Nephron (organoid): ENCODE measurements around the gene TMPRSS4.

Experiments
- H3K27ac Mint-ChIP-seq, 3 experiments: 2 replicates each; pipeline ENCODE4 v1.8.0; 2020; ENCODE audit warnings: mixed read lengths in 3 of 3, mild to moderate bottlenecking in 2 of 3, moderate library complexity in 1 of 3
- H3K27me3 Mint-ChIP-seq: 2 replicates; pipeline ENCODE4 v1.8.0; 2021; ENCODE audit warnings: low read depth, mild to moderate bottlenecking, moderate library complexity, mixed read lengths
- H3K36me3 Mint-ChIP-seq: 2 replicates; pipeline ENCODE4 v1.8.0; 2020; ENCODE audit warnings: low read depth, mixed read lengths
- H3K4me1 Mint-ChIP-seq: 2 replicates; pipeline ENCODE4 v1.8.0; 2020; ENCODE audit warnings: mixed read lengths
- H3K4me3 Mint-ChIP-seq, 3 experiments: 2 replicates each; pipeline ENCODE4 v1.8.0; 2020; ENCODE audit warnings: mild to moderate bottlenecking in 3 of 3, mixed read lengths in 3 of 3, moderate library complexity in 2 of 3
- H3K9me3 Mint-ChIP-seq: 2 replicates; pipeline ENCODE4 v1.8.0; 2020; ENCODE audit warnings: mixed read lengths
- TF ChIP-seq, protein P1 (sequence below), 3 experiments: fragments of 200-600 bp; sonication (generic); IDR thresholded peaks; one replicate each; pipeline ENCODE4 v1.5.0; 2021; ENCODE audit warnings: antibody characterized with exemption in 3 of 3; ENCODE audit not compliant: unreplicated experiment in 3 of 3

Gene TMPRSS4

DNA sequence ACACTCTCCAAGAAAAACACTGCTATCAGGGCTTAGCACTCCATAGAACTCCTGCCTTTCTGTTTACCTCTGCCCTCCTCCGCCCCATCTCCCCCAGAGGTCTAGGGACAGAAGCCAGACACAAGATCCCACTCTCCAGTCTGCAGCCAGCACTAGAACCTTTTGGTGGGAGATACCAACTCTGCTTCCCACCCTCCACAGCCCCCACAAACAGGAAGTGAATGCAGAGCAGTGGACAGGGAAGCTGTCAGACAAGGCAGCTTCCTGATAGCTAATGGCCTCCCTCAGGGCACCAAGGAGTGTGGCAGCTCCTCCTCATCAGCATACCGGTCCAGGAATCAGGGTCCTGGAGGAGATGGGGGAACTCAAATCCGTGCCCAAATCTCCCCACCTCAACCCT, 70.6 kb downstream of the TMPRSS4 start:
- Mint-ChIP-seq H3K27me3 (peaks cover 85% of the 10 kb centered on the region), H3K9me3 (no peaks in the 10 kb centered on the region), H3K4me1 (peaks cover 35% of the 10 kb centered on the region), H3K27ac (peak overlapping the region in 2 of 3 experiments; percentile 74 to 90), H3K36me3 (no peaks in the 10 kb centered on the region), H3K4me3 (peak overlapping the region; percentile 56 to 78 (median 76))
- TF ChIP-seq, protein P1, sequence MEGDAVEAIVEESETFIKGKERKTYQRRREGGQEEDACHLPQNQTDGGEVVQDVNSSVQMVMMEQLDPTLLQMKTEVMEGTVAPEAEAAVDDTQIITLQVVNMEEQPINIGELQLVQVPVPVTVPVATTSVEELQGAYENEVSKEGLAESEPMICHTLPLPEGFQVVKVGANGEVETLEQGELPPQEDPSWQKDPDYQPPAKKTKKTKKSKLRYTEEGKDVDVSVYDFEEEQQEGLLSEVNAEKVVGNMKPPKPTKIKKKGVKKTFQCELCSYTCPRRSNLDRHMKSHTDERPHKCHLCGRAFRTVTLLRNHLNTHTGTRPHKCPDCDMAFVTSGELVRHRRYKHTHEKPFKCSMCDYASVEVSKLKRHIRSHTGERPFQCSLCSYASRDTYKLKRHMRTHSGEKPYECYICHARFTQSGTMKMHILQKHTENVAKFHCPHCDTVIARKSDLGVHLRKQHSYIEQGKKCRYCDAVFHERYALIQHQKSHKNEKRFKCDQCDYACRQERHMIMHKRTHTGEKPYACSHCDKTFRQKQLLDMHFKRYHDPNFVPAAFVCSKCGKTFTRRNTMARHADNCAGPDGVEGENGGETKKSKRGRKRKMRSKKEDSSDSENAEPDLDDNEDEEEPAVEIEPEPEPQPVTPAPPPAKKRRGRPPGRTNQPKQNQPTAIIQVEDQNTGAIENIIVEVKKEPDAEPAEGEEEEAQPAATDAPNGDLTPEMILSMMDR (IDR thresholded peaks at IDR 0.05; ENCODE audit: unreplicated experiment in 3 of 3), result no peak

DNA sequence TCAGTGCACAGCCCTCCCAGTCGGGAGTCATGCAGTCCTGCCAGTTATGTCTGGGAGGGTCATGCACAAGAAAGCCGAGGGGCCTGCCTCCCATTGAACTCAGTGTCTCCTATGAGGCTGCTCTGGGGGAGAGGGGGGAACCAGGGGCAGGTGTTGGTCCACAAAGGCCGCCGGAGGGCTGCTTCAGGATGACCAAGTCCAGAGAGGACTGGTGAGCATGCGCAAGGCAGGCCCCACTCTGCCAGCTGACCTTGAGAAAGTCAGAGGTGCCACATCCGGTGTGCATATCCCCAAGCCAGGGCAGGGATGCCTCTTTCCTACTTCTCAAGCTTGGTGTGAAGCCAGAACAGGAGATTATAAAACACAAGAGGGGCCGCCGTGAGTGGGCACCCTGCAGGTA, 71.4 kb downstream of the TMPRSS4 start:
- Mint-ChIP-seq H3K27ac (peak overlapping the region in 1 of 3 experiments; percentile 90), H3K4me1 (peaks cover 35% of the 10 kb centered on the region), H3K4me3 (peak overlapping the region in 1 of 3 experiments; percentile 76), H3K27me3 (peaks cover 84% of the 10 kb centered on the region), H3K9me3 (no peaks in the 10 kb centered on the region), H3K36me3 (no peaks in the 10 kb centered on the region)
- TF ChIP-seq, protein P1 (IDR thresholded peaks at IDR 0.05; ENCODE audit: unreplicated experiment in 3 of 3), result no peak

DNA sequence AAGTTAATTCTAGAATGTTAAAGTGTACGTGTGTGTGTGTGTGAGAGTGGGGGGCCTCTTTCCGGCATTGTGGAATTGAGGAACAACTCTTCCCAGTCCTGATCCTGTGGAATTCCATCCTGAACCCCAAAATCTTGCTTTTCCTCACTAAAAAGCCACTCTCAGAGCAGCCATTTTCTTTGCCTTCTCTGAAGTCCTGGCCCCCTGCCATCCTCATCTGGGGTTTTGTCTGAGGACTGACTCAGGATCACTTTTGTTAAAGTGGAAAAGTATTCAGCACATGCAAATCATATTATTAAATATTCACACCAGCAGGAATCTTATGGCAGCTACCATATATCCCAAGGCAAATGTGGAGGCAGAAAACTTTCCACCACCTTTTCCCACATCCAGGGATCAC, 72.0 kb downstream of the TMPRSS4 start:
- H3K27ac Mint-ChIP-seq, result peak overlapping the region; percentile 9 to 94 (median 30)
- TF ChIP-seq, protein P1 (IDR thresholded peaks at IDR 0.05; ENCODE audit: unreplicated experiment in 3 of 3), result no peak
- peaks cover 35% of the 10 kb centered on the region for H3K4me1 Mint-ChIP-seq
- H3K9me3 Mint-ChIP-seq, result no peaks in the 10 kb centered on the region
- peak overlapping the region in 2 of 3 experiments; percentile 36 to 41 for H3K4me3 Mint-ChIP-seq
- H3K27me3 Mint-ChIP-seq, result peaks cover 84% of the 10 kb centered on the region
- no peaks in the 10 kb centered on the region for H3K36me3 Mint-ChIP-seq

DNA sequence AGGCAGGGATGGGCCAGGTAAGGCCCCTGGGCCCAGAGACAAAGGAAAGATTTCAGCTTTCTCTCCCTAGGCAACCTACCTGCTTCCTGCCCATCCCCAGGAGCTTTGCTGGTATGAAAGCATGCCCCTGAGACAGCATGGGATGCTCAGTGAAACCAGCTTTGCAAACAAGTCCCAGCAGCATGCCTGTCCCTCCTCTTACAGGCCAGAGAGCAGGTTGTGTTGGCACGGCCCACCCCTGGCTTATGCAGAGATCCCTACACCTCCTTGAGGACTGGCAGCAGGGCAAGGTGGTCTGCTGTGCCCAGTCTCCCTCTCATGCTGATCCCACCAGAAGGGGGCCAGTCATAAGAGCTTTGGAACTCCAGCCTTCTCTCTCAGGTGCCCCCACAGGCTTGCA, 72.6 kb downstream of the TMPRSS4 start:
- no peak overlapping the region for H3K4me3 Mint-ChIP-seq
- H3K27me3 Mint-ChIP-seq, result peaks cover 84% of the 10 kb centered on the region
- no peaks in the 10 kb centered on the region for H3K36me3 Mint-ChIP-seq
- H3K4me1 Mint-ChIP-seq, result peaks cover 30% of the 10 kb centered on the region
- H3K9me3 Mint-ChIP-seq, result no peaks in the 10 kb centered on the region
- peak overlapping the region in 1 of 3 experiments; percentile 1 for H3K27ac Mint-ChIP-seq
- TF ChIP-seq, protein P1 (IDR thresholded peaks at IDR 0.05; ENCODE audit: unreplicated experiment in 3 of 3), result no peak

GRCh38 chr11:118151431-118151830, 74.6 kb downstream of the TMPRSS4 start:
- Mint-ChIP-seq H3K9me3 (no peaks in the 10 kb centered on the region), H3K36me3 (no peaks in the 10 kb centered on the region), H3K27me3 (peaks cover 91% of the 10 kb centered on the region), H3K4me3 (peak overlapping the region; percentile 80 to 84 (median 82)), H3K27ac (peak overlapping the region in 1 of 3 experiments; percentile 52), H3K4me1 (peaks cover 29% of the 10 kb centered on the region)
- TF ChIP-seq, protein P1 (IDR thresholded peaks at IDR 0.05; ENCODE audit: unreplicated experiment in 3 of 3), result no peak

DNA sequence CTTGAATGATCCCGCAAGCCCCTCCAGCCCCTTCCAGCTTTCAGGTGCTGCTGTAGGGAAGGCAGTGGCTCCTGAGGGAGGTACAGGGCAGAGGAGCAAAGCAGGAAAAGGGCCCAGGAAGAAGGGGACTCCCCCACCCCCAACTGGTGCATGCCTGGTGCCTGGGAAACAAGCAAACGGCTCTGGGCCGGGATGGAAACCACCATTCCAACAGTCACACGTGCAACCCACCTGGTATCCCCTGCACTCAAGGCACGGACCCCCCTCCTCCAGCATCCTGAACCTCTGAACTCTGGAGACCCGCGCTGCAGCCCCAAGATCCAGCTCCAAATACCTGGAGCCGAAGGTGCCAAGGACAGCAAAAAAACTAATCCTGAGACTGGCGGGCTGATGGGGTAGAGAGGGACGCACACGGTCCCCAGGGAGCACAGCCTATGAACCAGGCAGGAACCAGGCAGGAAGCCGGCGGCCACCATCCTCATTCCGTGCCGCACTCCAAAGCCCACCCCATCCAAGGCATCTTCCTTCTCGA, 75.2 kb downstream of the TMPRSS4 start:
- no peaks in the 10 kb centered on the region for H3K36me3 Mint-ChIP-seq
- peak overlapping the region; percentile 80 to 84 (median 82) for H3K4me3 Mint-ChIP-seq
- peaks cover 96% of the 10 kb centered on the region for H3K27me3 Mint-ChIP-seq
- no peak overlapping the region for H3K27ac Mint-ChIP-seq
- H3K9me3 Mint-ChIP-seq, result no peaks in the 10 kb centered on the region
- TF ChIP-seq, protein P1 (IDR thresholded peaks at IDR 0.05; ENCODE audit: unreplicated experiment in 3 of 3), result no peak
- peaks cover 34% of the 10 kb centered on the region for H3K4me1 Mint-ChIP-seq
